SK-N-SH treated with all-trans-retinoic acid at 6 μM for 48 hours (cell line): ENCODE results near the gene HRH3.

Experiments used
- ATAC-seq: fragments of 200-7000 bp; cut with Tn5 transposase; 3 replicates; pipeline ENCODE4 v1.9.1; 2020; ENCODE audit warnings: mild to moderate bottlenecking, moderate library complexity
- ARNTL ChIP-seq: fragments of 450-650 bp; formaldehyde crosslinking; IDR thresholded peaks from 2 replicates; pipeline ENCODE4 v1.5.0; 2020; ENCODE audit warnings: low read depth, mild to moderate bottlenecking, moderate library complexity, borderline replicate concordance
- BACH2 ChIP-seq: fragments of 250-450 bp; sonication (Bioruptor Pico); IDR thresholded peaks from 2 replicates; pipeline ENCODE4 v1.9.0; 2021; ENCODE audit warnings: mild to moderate bottlenecking, borderline replicate concordance
- CSDC2 ChIP-seq: fragments of 250-450 bp; sonication (Bioruptor Pico); IDR thresholded peaks from 2 replicates; pipeline ENCODE4 v1.5.0; 2020; ENCODE audit warnings: mild to moderate bottlenecking, moderate library complexity
- ESRRG ChIP-seq: fragments of 250-450 bp; sonication (Bioruptor Pico); IDR thresholded peaks from 2 replicates; pipeline ENCODE4 v1.6.1; 2021; ENCODE audit warnings: mild to moderate bottlenecking
- GLIS3 ChIP-seq: fragments of 250-450 bp; sonication (Bioruptor Pico); IDR thresholded peaks from 2 replicates; pipeline ENCODE4 v1.5.0; 2020; ENCODE audit warnings: mild to moderate bottlenecking, moderate library complexity
- ISL1 ChIP-seq: fragments of 250-450 bp; sonication (Bioruptor Pico); IDR thresholded peaks from 2 replicates; pipeline ENCODE4 v2.1.2; 2022; ENCODE audit warnings: mild to moderate bottlenecking, moderate library complexity
- OSR1 ChIP-seq: fragments of 250-450 bp; sonication (Bioruptor Pico); IDR thresholded peaks from 2 replicates; pipeline ENCODE4 v1.8.0; 2022; ENCODE audit warnings: moderate library complexity, mild to moderate bottlenecking, inconsistent platforms
- PPARA ChIP-seq: fragments of 250-450 bp; sonication (Bioruptor Pico); IDR thresholded peaks from 2 replicates; pipeline ENCODE4 v1.5.0; 2020; ENCODE audit warnings: mild to moderate bottlenecking, borderline replicate concordance
- TCF4 ChIP-seq: fragments of 250-450 bp; sonication (Bioruptor Pico); IDR thresholded peaks from 2 replicates; pipeline ENCODE4 v1.8.0; 2021; ENCODE audit warnings: mild to moderate bottlenecking, moderate library complexity, borderline replicate concordance
- TOX ChIP-seq: fragments of 250-450 bp; sonication (Bioruptor Pico); IDR thresholded peaks from 2 replicates; pipeline ENCODE4 v1.8.0; 2021; ENCODE audit warnings: mild to moderate bottlenecking, moderate library complexity, borderline replicate concordance
- ZC3H10 ChIP-seq: fragments of 250-450 bp; sonication (Bioruptor Pico); IDR thresholded peaks from 2 replicates; pipeline ENCODE4 v1.5.1; 2021; ENCODE audit warnings: mild to moderate bottlenecking, moderate library complexity
- ZFP30 ChIP-seq: fragments of 450-650 bp; formaldehyde crosslinking; IDR thresholded peaks from 2 replicates; pipeline ENCODE4 v1.5.0; 2022; ENCODE audit warnings: mild to moderate bottlenecking, moderate library complexity
- ZNF565 ChIP-seq: fragments of 450-650 bp; formaldehyde crosslinking; conservative IDR thresholded peaks from 2 replicates; pipeline ENCODE4 v1.5.0; 2020; ENCODE audit warnings: low read depth, mild to moderate bottlenecking, moderate library complexity
- ZNF70 ChIP-seq: fragments of 450-650 bp; formaldehyde crosslinking; IDR thresholded peaks from 2 replicates; pipeline ENCODE4 v1.5.0; 2020; ENCODE audit warnings: mild to moderate bottlenecking, moderate library complexity
- ZNF8 ChIP-seq: fragments of 450-650 bp; formaldehyde crosslinking; IDR thresholded peaks from 2 replicates; pipeline ENCODE4 v1.5.0; 2020; ENCODE audit warnings: mild to moderate bottlenecking, moderate library complexity
- TF ChIP-seq, protein P1 (sequence below): fragments of 250-450 bp; sonication (Bioruptor Pico); IDR thresholded peaks from 2 replicates; pipeline ENCODE4 v1.5.1; 2020; ENCODE audit warnings: low read depth, mild to moderate bottlenecking, moderate library complexity
- TF ChIP-seq, protein P2 (sequence below): fragments of 250-450 bp; sonication (Bioruptor Pico); IDR thresholded peaks from 2 replicates; pipeline ENCODE4 v1.5.0; 2020; ENCODE audit warnings: mild to moderate bottlenecking, moderate library complexity
- TF ChIP-seq, protein P3 (sequence below): fragments of 250-450 bp; sonication (Bioruptor Pico); IDR thresholded peaks from 2 replicates; pipeline ENCODE4 v1.8.0; 2020; ENCODE audit warnings: mild to moderate bottlenecking, moderate library complexity, borderline replicate concordance

The HRH3 gene

DNA sequence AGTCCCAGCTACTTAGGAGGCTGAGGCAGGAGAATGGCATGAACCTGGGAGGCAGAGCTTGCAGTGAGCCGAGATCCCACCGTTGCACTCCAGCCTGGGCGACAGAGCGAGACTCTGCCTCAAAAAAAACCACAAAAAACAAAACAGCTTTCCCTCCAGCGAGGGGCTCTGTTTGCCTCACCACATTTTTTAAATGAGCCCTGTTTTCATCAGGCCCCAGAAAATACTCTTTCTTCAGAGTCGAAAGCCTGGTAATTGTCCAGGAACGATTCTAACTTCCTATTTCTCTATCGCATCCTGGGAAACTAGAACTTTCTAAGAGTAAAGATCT is 25.0 kb downstream of the HRH3 start:
- no peak for ATAC-seq
- TF ChIP-seq, protein P1, sequence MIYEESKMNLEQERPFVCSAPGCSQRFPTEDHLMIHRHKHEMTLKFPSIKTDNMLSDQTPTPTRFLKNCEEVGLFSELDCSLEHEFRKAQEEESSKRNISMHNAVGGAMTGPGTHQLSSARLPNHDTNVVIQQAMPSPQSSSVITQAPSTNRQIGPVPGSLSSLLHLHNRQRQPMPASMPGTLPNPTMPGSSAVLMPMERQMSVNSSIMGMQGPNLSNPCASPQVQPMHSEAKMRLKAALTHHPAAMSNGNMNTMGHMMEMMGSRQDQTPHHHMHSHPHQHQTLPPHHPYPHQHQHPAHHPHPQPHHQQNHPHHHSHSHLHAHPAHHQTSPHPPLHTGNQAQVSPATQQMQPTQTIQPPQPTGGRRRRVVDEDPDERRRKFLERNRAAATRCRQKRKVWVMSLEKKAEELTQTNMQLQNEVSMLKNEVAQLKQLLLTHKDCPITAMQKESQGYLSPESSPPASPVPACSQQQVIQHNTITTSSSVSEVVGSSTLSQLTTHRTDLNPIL (CRISPR knock-in tag), result no peak
- TF ChIP-seq ZNF70 (CRISPR knock-in tag), result no peak
- TF ChIP-seq PPARA (CRISPR knock-in tag), result no peak
- no peak for TF ChIP-seq ZC3H10 (CRISPR knock-in tag)
- TF ChIP-seq ZNF565 (CRISPR knock-in tag), result no peak
- TF ChIP-seq, protein P2, sequence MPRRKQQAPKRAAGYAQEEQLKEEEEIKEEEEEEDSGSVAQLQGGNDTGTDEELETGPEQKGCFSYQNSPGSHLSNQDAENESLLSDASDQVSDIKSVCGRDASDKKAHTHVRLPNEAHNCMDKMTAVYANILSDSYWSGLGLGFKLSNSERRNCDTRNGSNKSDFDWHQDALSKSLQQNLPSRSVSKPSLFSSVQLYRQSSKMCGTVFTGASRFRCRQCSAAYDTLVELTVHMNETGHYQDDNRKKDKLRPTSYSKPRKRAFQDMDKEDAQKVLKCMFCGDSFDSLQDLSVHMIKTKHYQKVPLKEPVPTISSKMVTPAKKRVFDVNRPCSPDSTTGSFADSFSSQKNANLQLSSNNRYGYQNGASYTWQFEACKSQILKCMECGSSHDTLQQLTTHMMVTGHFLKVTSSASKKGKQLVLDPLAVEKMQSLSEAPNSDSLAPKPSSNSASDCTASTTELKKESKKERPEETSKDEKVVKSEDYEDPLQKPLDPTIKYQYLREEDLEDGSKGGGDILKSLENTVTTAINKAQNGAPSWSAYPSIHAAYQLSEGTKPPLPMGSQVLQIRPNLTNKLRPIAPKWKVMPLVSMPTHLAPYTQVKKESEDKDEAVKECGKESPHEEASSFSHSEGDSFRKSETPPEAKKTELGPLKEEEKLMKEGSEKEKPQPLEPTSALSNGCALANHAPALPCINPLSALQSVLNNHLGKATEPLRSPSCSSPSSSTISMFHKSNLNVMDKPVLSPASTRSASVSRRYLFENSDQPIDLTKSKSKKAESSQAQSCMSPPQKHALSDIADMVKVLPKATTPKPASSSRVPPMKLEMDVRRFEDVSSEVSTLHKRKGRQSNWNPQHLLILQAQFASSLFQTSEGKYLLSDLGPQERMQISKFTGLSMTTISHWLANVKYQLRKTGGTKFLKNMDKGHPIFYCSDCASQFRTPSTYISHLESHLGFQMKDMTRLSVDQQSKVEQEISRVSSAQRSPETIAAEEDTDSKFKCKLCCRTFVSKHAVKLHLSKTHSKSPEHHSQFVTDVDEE (CRISPR knock-in tag), result no peak
- TF ChIP-seq, protein P3, sequence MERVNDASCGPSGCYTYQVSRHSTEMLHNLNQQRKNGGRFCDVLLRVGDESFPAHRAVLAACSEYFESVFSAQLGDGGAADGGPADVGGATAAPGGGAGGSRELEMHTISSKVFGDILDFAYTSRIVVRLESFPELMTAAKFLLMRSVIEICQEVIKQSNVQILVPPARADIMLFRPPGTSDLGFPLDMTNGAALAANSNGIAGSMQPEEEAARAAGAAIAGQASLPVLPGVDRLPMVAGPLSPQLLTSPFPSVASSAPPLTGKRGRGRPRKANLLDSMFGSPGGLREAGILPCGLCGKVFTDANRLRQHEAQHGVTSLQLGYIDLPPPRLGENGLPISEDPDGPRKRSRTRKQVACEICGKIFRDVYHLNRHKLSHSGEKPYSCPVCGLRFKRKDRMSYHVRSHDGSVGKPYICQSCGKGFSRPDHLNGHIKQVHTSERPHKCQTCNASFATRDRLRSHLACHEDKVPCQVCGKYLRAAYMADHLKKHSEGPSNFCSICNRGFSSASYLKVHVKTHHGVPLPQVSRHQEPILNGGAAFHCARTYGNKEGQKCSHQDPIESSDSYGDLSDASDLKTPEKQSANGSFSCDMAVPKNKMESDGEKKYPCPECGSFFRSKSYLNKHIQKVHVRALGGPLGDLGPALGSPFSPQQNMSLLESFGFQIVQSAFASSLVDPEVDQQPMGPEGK (CRISPR knock-in tag), result no peak
- no peak for TF ChIP-seq ESRRG (CRISPR knock-in tag)
- TF ChIP-seq BACH2 (CRISPR knock-in tag), result no peak

DNA sequence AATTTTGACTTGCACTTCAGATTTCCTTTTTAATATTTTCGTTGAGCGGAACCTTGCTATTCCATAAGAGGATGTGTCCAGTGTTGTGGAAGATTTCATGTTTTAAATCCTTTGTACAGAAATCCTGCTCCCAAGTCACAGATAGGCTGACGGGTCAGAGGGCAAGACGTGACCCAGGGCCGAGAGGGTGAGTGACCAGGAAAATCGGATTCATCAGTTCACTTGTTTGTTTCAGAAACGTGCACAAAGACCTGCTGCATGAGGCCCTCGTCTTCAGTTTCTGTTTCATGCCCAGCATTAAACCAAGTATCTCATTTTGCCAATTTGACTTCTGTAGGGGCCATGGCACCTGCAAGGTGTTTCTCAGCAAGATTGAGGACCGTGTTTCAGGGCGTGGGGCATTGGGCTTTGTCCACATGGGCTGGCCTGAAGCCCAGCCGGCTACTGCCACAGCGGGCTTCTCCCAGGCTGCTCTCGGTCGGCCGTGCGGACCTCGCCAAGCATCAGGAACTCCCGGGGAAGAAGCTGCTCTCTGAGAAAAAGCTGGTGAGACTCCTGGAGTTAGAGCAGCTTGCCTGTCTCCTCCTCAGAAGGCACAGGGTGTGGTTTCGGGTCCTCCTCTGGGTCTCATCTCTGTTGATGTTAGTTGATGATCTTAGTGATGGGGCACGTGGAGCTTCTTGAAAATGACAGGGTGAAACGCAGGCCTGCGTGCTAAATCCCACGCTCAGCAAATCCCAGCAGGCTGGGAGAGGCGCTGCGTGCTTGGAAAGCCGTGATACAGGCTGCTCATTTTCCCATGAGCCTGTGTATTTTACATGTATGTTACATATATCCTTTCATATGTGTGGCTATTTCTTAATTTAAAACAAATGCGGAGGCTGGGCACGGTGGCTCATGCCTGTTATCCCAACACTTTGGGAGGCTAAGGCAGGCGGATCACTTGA is 26.7 kb downstream of the HRH3 start:
- TF ChIP-seq ISL1 (no peak), ZFP30 (CRISPR knock-in tag) (no peak)

DNA sequence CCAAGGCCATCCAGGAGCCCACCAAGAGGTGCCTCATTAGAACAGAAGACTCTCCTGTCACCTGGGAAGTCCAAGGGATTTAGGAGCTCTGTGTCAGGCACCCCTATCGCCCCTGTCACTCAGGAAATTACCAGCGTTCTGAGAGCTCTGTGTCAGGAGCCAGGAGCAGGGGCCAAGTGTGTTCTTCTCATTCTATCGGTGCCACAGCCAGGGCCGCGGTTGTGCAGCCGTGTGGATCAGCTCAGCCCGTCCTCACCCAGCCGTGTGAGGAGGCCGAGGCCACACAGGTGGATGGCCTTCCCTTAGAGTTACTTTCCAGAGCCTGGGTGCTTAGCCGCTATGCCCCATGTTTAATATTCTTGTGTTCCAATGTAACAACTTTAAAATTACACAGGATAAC is 27.4 kb downstream of the HRH3 start:
- ATAC-seq, result no peak
- no peak for TF ChIP-seq OSR1 (CRISPR knock-in tag)
- TF ChIP-seq ARNTL (CRISPR knock-in tag), result no peak

More for the DNA sequence above, 26.7 kb downstream of the HRH3 start:
- no peak for ATAC-seq

DNA sequence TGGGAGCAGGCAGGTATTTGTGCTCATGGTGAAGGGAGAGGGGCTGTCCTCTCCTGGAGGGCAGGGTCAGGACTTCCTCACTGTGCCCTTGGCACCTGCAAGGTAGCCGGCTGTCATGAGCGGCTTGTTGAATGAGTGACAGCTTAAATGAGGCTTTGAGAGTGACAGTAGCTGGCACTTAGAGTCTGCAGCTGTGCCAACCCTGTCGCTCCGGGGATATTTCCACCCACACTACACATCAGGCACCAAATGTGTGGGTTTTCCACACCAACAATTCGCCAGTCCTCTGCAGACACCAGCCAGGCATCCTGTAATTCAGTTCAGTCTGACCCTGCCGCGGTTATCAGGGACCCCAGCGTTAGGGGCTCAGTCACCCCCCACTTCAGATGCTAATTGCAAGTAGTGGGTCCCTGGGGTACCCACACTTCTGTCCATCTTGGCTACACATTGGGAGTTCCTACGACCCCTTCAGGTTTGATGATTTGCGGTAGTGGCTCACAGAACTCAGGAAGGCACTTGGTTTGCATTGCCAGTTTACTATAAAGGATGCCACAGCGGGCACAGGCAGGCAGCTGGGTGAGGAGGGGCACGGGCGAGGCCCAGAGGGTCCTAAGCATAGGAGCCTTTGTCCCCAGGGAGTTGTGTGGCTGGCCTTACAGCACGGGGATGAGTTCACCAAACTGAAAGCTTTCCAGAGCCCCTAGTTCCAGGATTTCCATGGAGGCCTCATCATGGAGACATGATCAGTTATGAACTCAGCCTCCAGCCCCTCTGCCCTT is 28.1 kb downstream of the HRH3 start:
- no peak for ATAC-seq
- TF ChIP-seq TOX (CRISPR knock-in tag) (no peak), ZNF70 (CRISPR knock-in tag) (no peak), CSDC2 (CRISPR knock-in tag) (no peak), OSR1 (CRISPR knock-in tag) (no peak), BACH2 (CRISPR knock-in tag) (no peak), PPARA (CRISPR knock-in tag) (no peak), ZFP30 (CRISPR knock-in tag) (no peak), ZNF8 (no peak), TCF4 (CRISPR knock-in tag) (no peak), GLIS3 (CRISPR knock-in tag) (no peak), ZC3H10 (CRISPR knock-in tag) (no peak)
- TF ChIP-seq, protein P3 (CRISPR knock-in tag), result no peak
- TF ChIP-seq, protein P2 (CRISPR knock-in tag), result no peak
